Stomach (tissue), 9 donors: ENCODE results near the gene MUC22. TPM values are rescaled to one million over a fixed set of nuclear protein-coding genes. Genes with fewer than 3 reads are reported as not detected.

Experiments
- DNase-seq, 2 donors: peaks; one replicate each; pipeline versions ENCODE4 v3.0.0 to v3.0.0-alpha.2; 2013 to 2019
- H3K27ac ChIP-seq, 5 donors: fragments of 200-600 bp in 4 of 5; sonication (generic) in 4 of 5; one replicate each; pipeline ENCODE4 v1.5.1; 2013 to 2019; ENCODE audit warnings: mild to moderate bottlenecking in 1 of 5, moderate library complexity in 1 of 5
- H3K27me3 ChIP-seq, 3 donors: fragments of 200-600 bp; sonication (generic); one replicate each; pipeline ENCODE4 v1.5.1; 2017 to 2019; ENCODE audit warnings: mixed run types in 1 of 3
- H3K36me3 ChIP-seq, 4 donors: fragments of 200-600 bp; sonication (generic); 1 replicate in 3 of 4; 2 replicates in 1 of 4; pipeline ENCODE4 v1.5.1; 2016 to 2019
- H3K4me1 ChIP-seq, 4 donors: fragments of 200-600 bp; sonication (generic); one replicate each; pipeline ENCODE4 v1.5.1; 2016 to 2019
- H3K4me3 ChIP-seq, 4 donors: fragments of 200-600 bp; sonication (generic) in 3 of 4; one replicate each; pipeline ENCODE4 v1.5.1; 2016 to 2019; ENCODE audit warnings: mild to moderate bottlenecking in 1 of 4
- H3K9me3 ChIP-seq, 4 donors: fragments of 200-600 bp; sonication (generic); one replicate each; pipeline ENCODE4 v1.5.1; 2016 to 2019
- EP300 ChIP-seq: sonication (generic); formaldehyde crosslinking; IDR thresholded peaks from one replicate; pipeline ENCODE4 v1.6.1; 2017; ENCODE audit warnings: antibody characterized with exemption
- POLR2A ChIP-seq, 4 donors: fragments of 450-650 bp; IDR thresholded peaks; one replicate each; pipeline ENCODE4 v1.6.1; 2016; ENCODE audit warnings: antibody characterized with exemption in 4 of 4, control low read depth in 2 of 4, mild to moderate bottlenecking in 1 of 4, moderate library complexity in 1 of 4
- POLR2AphosphoS5 ChIP-seq, 3 donors: sonication (generic); formaldehyde crosslinking; IDR thresholded peaks; one replicate each; pipeline ENCODE4 v1.6.1; 2016; ENCODE audit warnings: antibody characterized with exemption in 3 of 3
- WGBS, 5 donors: extraction: QIAGEN DNeasy Blood & Tissue Kit in 3 of 5; methylation state at CpG; one replicate each; pipeline versions ENCODE4 v1.1.5 to v1.1.7; 2013 to 2018; 5-methylcytosine and 5-hydroxymethylcytosine counted together
- intact Hi-C: fragments of 100-400 bp; cut with DNase I; formaldehyde crosslinking; loops from one replicate; pipeline ENCODE4 v1.15.1; 2023; ENCODE audit warnings: low total_unique reads
- polyA plus RNA-seq, 3 donors: library from polyadenylated mRNA; stranded (reverse); fragments of 200-250 nt; gene quantifications; one replicate each; pipeline ENCODE4 v1.2.3, GENCODE V29; 2013
- total RNA-seq, 5 donors: library from RNA; depleted of rRNA; stranded (reverse); fragments of >200 nt; gene quantifications; one replicate each; pipeline versions ENCODE4 v1.1.0 to v1.2.3, GENCODE V29; 2014 to 2016
- TF ChIP-seq, protein P1 (sequence below), 7 experiments: fragments of 450-650 bp in 4 of 7; fragments of 200-600 bp in 3 of 7; sonication (generic) in 3 of 7; IDR thresholded peaks; one replicate each; pipeline ENCODE4 v1.5.1; 2016 to 2019; ENCODE audit warnings: antibody characterized with exemption in 7 of 7, control low read depth in 2 of 7, mild to moderate bottlenecking in 1 of 7
- donor health status: healthy with polysubstance abuse.
- donor health status: Bipolar disorder and iron deficiency.
- donor health status: healthy.

Gene MUC22
- total and polyA plus RNA-seq, 8 donors: 0.65 TPM; not detected in 7

DNA sequence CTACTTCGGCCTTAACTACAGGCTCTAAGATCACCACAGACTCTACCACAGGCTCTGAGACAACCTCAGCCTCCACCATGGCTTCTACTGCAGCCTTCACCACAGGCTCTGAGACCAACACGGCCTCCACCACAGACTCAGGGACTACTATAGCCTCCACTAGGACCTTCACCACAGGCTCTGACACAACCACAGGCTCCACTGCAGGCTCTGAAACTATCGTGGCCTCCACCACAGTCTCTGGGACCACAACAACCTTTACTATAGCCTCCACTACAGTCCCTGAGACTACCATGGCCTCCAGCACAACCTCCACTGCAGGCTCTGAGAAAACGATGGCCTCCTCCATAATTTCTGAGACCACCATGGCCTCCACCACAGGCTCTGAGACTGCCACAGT, 15.3 kb downstream of the MUC22 start:
- 82 to 90% (median 87%) methylated on average over 4 of the region's 4 CpGs for WGBS, 5 donors
- Histone ChIP-seq H3K36me3 (no peaks in the 10 kb centered on the region), H3K4me3 (no peak overlapping the region), H3K4me1 (no peaks in the 10 kb centered on the region), H3K27ac (no peak overlapping the region), H3K27me3 (peaks cover 0 to 41% (median 0%) of the 10 kb centered on the region in 3 donors), H3K9me3 (no peaks in the 10 kb centered on the region)
- DNase-seq: no peak
- intact Hi-C loops: no loop called here
- no peak for TF ChIP-seq POLR2AphosphoS5 (IDR thresholded peaks at IDR 0.05)
- no peak for TF ChIP-seq EP300
- no peak for TF ChIP-seq POLR2A (IDR thresholded peaks at IDR 0.05)
- TF ChIP-seq, protein P1, sequence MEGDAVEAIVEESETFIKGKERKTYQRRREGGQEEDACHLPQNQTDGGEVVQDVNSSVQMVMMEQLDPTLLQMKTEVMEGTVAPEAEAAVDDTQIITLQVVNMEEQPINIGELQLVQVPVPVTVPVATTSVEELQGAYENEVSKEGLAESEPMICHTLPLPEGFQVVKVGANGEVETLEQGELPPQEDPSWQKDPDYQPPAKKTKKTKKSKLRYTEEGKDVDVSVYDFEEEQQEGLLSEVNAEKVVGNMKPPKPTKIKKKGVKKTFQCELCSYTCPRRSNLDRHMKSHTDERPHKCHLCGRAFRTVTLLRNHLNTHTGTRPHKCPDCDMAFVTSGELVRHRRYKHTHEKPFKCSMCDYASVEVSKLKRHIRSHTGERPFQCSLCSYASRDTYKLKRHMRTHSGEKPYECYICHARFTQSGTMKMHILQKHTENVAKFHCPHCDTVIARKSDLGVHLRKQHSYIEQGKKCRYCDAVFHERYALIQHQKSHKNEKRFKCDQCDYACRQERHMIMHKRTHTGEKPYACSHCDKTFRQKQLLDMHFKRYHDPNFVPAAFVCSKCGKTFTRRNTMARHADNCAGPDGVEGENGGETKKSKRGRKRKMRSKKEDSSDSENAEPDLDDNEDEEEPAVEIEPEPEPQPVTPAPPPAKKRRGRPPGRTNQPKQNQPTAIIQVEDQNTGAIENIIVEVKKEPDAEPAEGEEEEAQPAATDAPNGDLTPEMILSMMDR (IDR thresholded peaks at IDR 0.05): no peak

DNA sequence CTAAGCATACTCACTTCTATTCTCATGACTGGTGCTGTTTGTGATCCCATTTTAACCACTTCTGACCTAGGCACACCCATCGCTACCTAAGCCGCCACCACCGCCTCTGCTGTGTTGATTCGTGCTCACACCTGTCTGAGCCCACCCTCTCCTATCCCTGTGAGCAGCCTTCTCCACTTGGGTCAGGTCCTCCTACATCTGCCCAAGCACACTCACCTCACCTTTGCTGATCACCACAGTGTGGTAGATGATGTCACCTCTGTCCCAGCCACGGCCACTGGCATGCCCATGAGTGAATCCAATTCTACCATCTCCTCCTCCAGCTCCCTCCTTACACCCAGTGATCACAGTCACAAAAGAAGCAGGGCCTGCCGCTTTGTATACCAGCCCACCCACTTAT, 20.8 kb downstream of the MUC22 start:
- no peak overlapping the region for H3K27ac ChIP-seq
- peaks cover 0 to 32% (median 0%) of the 10 kb centered on the region in 3 donors for H3K27me3 ChIP-seq
- DNase-seq: no peak
- H3K9me3 ChIP-seq: no peaks in the 10 kb centered on the region
- peaks cover 0 to 10% (median 3%) of the 10 kb centered on the region in 4 donors for H3K4me1 ChIP-seq
- H3K36me3 ChIP-seq: no peaks in the 10 kb centered on the region
- TF ChIP-seq POLR2A (IDR thresholded peaks at IDR 0.05): no peak
- WGBS, 5 donors: 84 to 95% (median 94%) methylated on average over 6 of the region's 6 CpGs
- intact Hi-C loops: no loop called here
- H3K4me3 ChIP-seq: no peak overlapping the region

DNA sequence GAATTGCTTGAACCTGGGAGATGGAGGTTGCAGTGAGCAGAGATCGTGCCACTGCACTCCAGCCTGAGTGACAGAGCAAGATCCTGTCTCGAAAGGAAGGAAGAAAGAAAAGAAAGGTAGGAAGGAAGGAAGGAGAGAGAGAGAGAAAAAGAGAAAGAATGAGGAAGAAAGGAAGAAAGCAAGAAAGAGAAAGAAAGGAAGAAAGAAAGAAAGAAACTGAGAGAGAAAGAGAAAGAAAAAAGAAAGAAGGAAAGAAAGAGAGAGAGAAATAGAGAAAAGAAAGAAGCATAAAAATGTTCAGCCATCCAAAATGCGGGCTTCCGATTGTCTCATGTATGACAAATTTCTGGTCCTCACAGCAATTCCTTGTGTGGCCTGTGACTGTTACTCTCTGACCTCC, 22.8 kb downstream of the MUC22 start:
- WGBS, 5 donors: 89 to 96% (median 94%) methylated on average over 4 of the region's 4 CpGs
- peaks cover 0 to 14% (median 0%) of the 10 kb centered on the region in 3 donors for H3K27me3 ChIP-seq
- no peaks in the 10 kb centered on the region for H3K36me3 ChIP-seq
- TF ChIP-seq POLR2AphosphoS5 (IDR thresholded peaks at IDR 0.05) (no peak), EP300 (no peak), POLR2A (IDR thresholded peaks at IDR 0.05) (no peak)
- TF ChIP-seq, protein P1 (IDR thresholded peaks at IDR 0.05): no peak
- intact Hi-C loops: no loop called here
- no peaks in the 10 kb centered on the region for H3K9me3 ChIP-seq
- H3K4me3 ChIP-seq: no peak overlapping the region
- H3K4me1 ChIP-seq: peaks cover 8 to 29% (median 22%) of the 10 kb centered on the region in 4 donors
- H3K27ac ChIP-seq: no peak overlapping the region
- DNase-seq: no peak

DNA sequence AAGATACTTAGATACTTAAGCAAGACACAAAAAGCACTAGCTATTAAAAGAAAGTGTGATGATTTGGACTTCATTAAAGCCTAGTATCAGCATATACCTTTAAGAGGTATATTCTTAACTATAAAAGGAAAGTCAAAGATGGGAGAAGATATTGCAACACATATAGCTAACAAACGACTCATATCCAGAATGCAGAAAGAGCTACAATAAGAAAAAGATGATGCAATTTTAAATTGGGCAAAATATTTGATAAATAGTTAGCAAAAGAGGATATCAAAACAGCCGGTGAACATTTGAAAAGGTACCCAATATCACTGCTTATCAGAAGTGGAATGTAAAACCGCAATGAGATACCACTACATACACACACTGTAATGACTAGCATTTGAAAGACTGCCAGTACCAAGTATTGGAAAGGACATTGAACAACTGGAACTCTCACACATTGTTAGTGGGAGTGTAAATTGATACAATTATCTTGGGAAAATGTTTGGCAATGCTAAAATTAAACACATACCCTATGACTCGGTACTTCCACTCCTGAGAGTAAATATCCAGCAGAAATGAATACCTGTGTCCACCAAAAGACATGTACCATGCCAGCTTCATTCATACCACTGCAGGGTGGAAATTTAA, 25.7 kb downstream of the MUC22 start:
- no peak for DNase-seq
- peak overlapping the region in 2 of 5 donors; percentile 11 to 38 for H3K27ac ChIP-seq
- no peaks in the 10 kb centered on the region for H3K9me3 ChIP-seq
- TF ChIP-seq POLR2A (IDR thresholded peaks at IDR 0.05) (no peak), POLR2AphosphoS5 (IDR thresholded peaks at IDR 0.05) (peak; percentile 16 to 83 (median 63))
- intact Hi-C loops: no loop called here
- 28 to 44% (median 31%) methylated on average over 4 of the region's 4 CpGs for WGBS, 5 donors
- no peaks in the 10 kb centered on the region for H3K36me3 ChIP-seq
- H3K4me3 ChIP-seq: no peak overlapping the region
- peaks cover 8 to 46% (median 38%) of the 10 kb centered on the region in 4 donors for H3K4me1 ChIP-seq
- H3K27me3 ChIP-seq: no peaks in the 10 kb centered on the region

DNA sequence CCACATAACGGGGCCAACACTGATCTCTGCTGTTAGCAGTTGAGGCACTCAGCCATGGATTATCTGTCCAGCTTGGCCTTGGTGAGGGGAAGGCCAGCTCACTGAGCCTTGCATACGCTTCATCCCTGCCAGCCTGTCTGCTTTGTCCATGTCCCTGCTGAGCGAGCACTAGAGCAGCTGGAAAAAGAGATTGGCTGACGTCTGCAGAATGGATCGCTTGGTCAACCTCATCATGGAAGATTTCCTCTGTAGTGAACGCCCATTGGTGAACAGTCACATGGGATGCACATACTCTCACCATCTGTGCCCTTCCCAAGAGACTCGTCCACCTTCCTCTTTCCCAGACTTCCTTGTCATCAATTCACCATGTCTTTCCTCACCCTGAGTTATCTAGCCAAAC, 26.9 kb downstream of the MUC22 start:
- no peaks in the 10 kb centered on the region for H3K27me3 ChIP-seq
- H3K36me3 ChIP-seq: no peaks in the 10 kb centered on the region
- no peak overlapping the region for H3K4me3 ChIP-seq
- H3K4me1 ChIP-seq: peaks cover 8 to 57% (median 44%) of the 10 kb centered on the region in 4 donors
- H3K27ac ChIP-seq: peak overlapping the region in 2 of 5 donors; percentile 11 to 66
- TF ChIP-seq, protein P1 (IDR thresholded peaks at IDR 0.05): no peak
- TF ChIP-seq POLR2A (IDR thresholded peaks at IDR 0.05) (no peak), POLR2AphosphoS5 (IDR thresholded peaks at IDR 0.05) (no peak), EP300 (no peak)
- no peaks in the 10 kb centered on the region for H3K9me3 ChIP-seq
- intact Hi-C loops: no loop called here
- 81 to 86% (median 84%) methylated on average over 7 of the region's 7 CpGs for WGBS, 5 donors
- no peak for DNase-seq
